T-helper 1 cell (primary cell): ENCODE data around the gene CCDC87.
"Not testable (repeated sequence)": the region's sequence is repeated elsewhere in the genome, so short reads cannot be mapped to it uniquely, and the experiment has no call there.

Experiments
- DNase-seq, 5 donors: peaks; one replicate each; pipeline ENCODE4 v3.0.0-alpha.2; 2012 to 2020

Gene CCDC87

GRCh38 chr11:66616379-66617154 is 23.7 kb upstream of the CCDC87 start, which contains the start of gene RBM14:
TSS of gene RBM14 (plus strand) at chr11:66616630. CDS start at chr11:66616721, 91 bp downstream.
- peak; percentile 97 to 99 (median 98) for DNase-seq

- DNase-seq, result no peak
Measured at GRCh38 chr11:66614073-66614472, 21.2 kb upstream of the CCDC87 start.

- no peak for DNase-seq
Measured at GRCh38 chr11:66612458-66612857, 19.6 kb upstream of the CCDC87 start.

- no peak for DNase-seq
Measured at GRCh38 chr11:66609721-66610617, 17.1 kb upstream of the CCDC87 start.

GRCh38 chr11:66607126-66607834 is 14.4 kb upstream of the CCDC87 start:
- no peak for DNase-seq

GRCh38 chr11:66606608-66607007 is 13.7 kb upstream of the CCDC87 start:
- not testable (repeated sequence) for DNase-seq

- no peak for DNase-seq
Measured at GRCh38 chr11:66604155-66604554, 11.3 kb upstream of the CCDC87 start.

- no peak for DNase-seq
Measured at GRCh38 chr11:66603072-66603471, 10.2 kb upstream of the CCDC87 start.

GRCh38 chr11:66600631-66601233 is 7.9 kb upstream of the CCDC87 start:
- no peak for DNase-seq

GRCh38 chr11:66600219-66600618 is 7.4 kb upstream of the CCDC87 start:
- DNase-seq, result no peak

- no peak for DNase-seq
Measured at GRCh38 chr11:66598993-66599392, 6.1 kb upstream of the CCDC87 start.

- DNase-seq, result no peak
Measured at GRCh38 chr11:66595245-66595904, 2.5 kb upstream of the CCDC87 start.

GRCh38 chr11:66593650-66594049 is 787 bp upstream of the CCDC87 start:
- DNase-seq, result no peak

- DNase-seq, result no peak
Measured at GRCh38 chr11:66593303-66593635, 406 bp upstream of the CCDC87 start.

- no peak for DNase-seq
Measured at GRCh38 chr11:66591175-66591574, 1.7 kb downstream of the CCDC87 start.

- no peak for DNase-seq
Measured at GRCh38 chr11:66589996-66590675, 2.7 kb downstream of the CCDC87 start.

- DNase-seq, result not testable (repeated sequence)
Measured at GRCh38 chr11:66589315-66589714, 3.5 kb downstream of the CCDC87 start.

GRCh38 chr11:66586136-66586535 is 6.7 kb downstream of the CCDC87 start:
- no peak for DNase-seq

GRCh38 chr11:66585447-66585846 is 7.4 kb downstream of the CCDC87 start:
- not testable (repeated sequence) for DNase-seq

GRCh38 chr11:66582565-66583147 is 10.2 kb downstream of the CCDC87 start:
- not testable (repeated sequence) for DNase-seq

GRCh38 chr11:66581261-66581660 is 11.6 kb downstream of the CCDC87 start:
- no peak for DNase-seq
